LNCaP clone FGC (cell line): ENCODE data around the gene SYDE1.

Experiments used
- DNase-seq: peaks from one replicate; pipeline ENCODE4 v3.0.0-alpha.2; 2011; ENCODE audit warnings: low read depth
- H3K4me3 ChIP-seq: 2 replicates; pipeline ENCODE4 v1.5.1; 2011; ENCODE audit warnings: mild to moderate bottlenecking, low read depth, low read length, control low read depth
- CTCF ChIP-seq: IDR thresholded peaks from 2 replicates; pipeline ENCODE4 v1.5.1; 2012; ENCODE audit warnings: mild to moderate bottlenecking; ENCODE audit not compliant: control insufficient read depth, insufficient read depth; ENCODE audit errors: extremely low read depth

Gene SYDE1

DNA sequence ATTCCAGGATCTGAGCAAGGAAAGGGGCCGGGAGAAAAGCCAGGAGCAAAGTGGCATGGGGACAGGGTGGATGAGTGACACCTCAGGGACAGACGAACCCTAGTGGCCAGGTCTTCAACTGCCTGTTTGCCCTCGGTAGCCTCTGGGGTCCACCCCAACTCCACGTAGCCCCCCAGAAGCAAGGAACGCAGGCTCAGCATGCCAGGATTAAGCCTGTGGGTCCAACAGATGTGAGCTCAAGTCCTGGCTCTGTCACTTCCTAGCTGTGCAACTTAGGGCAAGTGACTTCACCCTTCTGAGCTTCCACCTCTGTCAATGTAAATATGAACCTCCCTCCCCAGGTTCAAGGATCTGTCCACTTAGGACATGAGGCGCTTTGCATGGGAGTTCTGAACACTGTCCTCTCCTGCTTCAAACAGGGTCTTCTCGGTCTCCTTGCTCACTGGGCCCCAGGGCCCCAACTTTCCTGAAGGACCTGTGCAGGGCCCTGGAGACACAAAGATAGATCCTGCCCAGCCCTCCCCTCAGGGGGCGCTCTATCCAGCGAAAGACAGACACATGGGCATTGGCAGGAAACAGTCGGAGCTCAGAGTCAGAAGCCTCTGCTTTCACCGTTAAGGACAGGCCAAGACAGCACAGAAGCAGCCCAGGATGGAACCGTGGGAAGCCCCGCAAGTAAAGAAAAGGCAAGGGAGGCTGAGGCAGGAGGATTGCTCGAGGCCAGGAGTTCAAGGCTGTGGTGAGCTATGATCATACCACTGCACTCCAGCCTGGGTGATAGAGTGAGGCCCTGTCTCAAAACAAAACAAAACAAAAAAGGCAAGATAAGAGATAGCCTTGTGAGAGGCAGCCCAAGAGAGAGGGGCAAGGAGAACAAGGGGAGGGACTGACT, 13.2 kb downstream of the SYDE1 start:
- no peak overlapping the region for H3K4me3 ChIP-seq
- no peak for DNase-seq
- TF ChIP-seq CTCF, result no peak

GRCh38 chr19:15122331-15123030, 15.3 kb downstream of the SYDE1 start:
- H3K4me3 ChIP-seq, result no peak overlapping the region
- no peak for DNase-seq
- no peak for TF ChIP-seq CTCF

DNA sequence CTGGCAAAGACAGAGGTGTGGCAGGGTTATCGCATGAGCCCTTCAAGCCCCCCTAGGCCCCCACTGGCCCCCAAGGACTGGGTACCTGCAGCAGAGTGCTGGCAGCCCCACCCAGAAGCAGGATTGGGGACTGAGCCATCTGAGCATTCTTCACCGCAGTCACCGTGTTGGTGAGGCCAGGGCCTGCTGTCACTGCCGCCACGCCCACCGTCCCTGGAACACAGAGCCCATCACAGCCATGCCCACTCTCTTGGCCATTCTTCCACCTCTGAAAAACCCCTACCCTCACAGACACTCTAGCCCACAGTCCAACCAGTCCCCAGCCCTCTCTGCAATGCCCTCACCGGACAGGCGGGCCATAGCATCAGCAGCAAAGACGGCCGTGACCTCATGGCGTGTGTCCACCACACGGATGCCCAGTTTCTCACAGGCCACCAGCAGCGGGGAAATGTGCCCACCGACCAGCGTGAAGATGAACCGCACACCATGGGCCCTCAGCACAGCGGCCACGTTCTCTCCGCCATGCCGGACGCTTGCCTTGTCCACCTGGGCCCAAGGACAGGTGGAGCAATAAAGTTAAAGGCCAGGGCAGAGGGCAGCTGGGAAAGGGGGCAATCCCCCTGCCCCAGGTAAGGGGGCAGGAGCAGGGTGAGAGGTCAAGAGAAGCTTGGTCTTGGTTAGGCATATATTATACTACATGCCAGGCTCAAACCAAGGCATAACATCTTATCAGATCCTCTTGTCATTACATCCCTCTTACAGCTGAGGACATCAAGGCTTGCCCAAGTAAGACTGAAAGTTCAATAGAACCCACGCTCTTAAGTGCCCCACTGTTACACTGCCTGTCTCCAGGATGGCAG, 16.1 kb downstream of the SYDE1 start:
- DNase-seq, result no peak
- TF ChIP-seq CTCF, result no peak
- H3K4me3 ChIP-seq, result no peak overlapping the region

- H3K4me3 ChIP-seq, result no peak overlapping the region
- no peak for TF ChIP-seq CTCF
- DNase-seq, result peak; percentile 56
Observed at GRCh38 chr19:15123900-15124299, 16.7 kb downstream of the SYDE1 start.

GRCh38 chr19:15124572-15125231, 17.5 kb downstream of the SYDE1 start:
- TF ChIP-seq CTCF, result no peak
- H3K4me3 ChIP-seq, result peak overlapping the region; percentile 84
- no peak for DNase-seq
